Neutrophil (primary cell): ENCODE data around the gene TTC24.
A peak's percentile ranks its signal among the peaks of the same experiment; 100 is the strongest.
"Not testable (repeated sequence)": the region's sequence is repeated elsewhere in the genome, so short reads cannot be mapped to it uniquely, and the experiment has no call there.

Experiments
- H3K27ac ChIP-seq: fragments of 200-600 bp; sonication (generic); 2 replicates; pipeline ENCODE4 v1.5.1; 2016; ENCODE audit warnings: mild to moderate bottlenecking, moderate library complexity
- H3K27me3 ChIP-seq: fragments of 200-600 bp; sonication (generic); 2 replicates; pipeline ENCODE4 v1.6.0; 2016; ENCODE audit warnings: mild to moderate bottlenecking
- H3K36me3 ChIP-seq: fragments of 200-600 bp; sonication (generic); 2 replicates; pipeline ENCODE4 v1.5.1; 2017
- H3K4me1 ChIP-seq, 2 experiments: fragments of 200-600 bp in 1 of 2; sonication (generic) in 1 of 2; 1 replicate in 1 of 2; 2 replicates in 1 of 2; pipeline versions ENCODE4 v1.5.1 to v1.6.1; 2013 to 2016; ENCODE audit warnings: low read depth in 1 of 2, low read length in 1 of 2, mild to moderate bottlenecking in 1 of 2, moderate library complexity in 1 of 2; ENCODE audit not compliant: control insufficient read depth in 1 of 2, insufficient read depth in 1 of 2
- H3K4me3 ChIP-seq, 2 experiments: fragments of 200-600 bp in 1 of 2; sonication (generic) in 1 of 2; 1 replicate in 1 of 2; 2 replicates in 1 of 2; pipeline ENCODE4 v1.5.1; 2013 to 2016; ENCODE audit warnings: low read depth in 1 of 2, low read length in 1 of 2, mild to moderate bottlenecking in 1 of 2, moderate library complexity in 1 of 2
- H3K9me3 ChIP-seq: fragments of 200-600 bp; sonication (generic); 2 replicates; pipeline ENCODE4 v1.5.1; 2016
- CTCF ChIP-seq: fragments of 200-600 bp; sonication (generic); IDR thresholded peaks from 2 replicates; pipeline ENCODE4 v1.5.1; 2016; ENCODE audit warnings: antibody characterized with exemption

Gene TTC24

GRCh38 chr1:156550346-156550745 is 29.2 kb upstream of the TTC24 start:
- Histone ChIP-seq H3K27ac (no peak overlapping the region), H3K4me3 (no peak overlapping the region), H3K27me3 (no peaks in the 10 kb centered on the region), H3K36me3 (peaks cover 77% of the 10 kb centered on the region), H3K9me3 (no peaks in the 10 kb centered on the region), H3K4me1 (peaks cover 0 to 2% of the 10 kb centered on the region in 2 experiments)
- no peak for TF ChIP-seq CTCF

GRCh38 chr1:156551066-156551643 is 28.4 kb upstream of the TTC24 start:
- Histone ChIP-seq H3K4me3 (no peak overlapping the region), H3K4me1 (peaks cover 0 to 2% of the 10 kb centered on the region in 2 experiments), H3K36me3 (peaks cover 77% of the 10 kb centered on the region), H3K27me3 (no peaks in the 10 kb centered on the region), H3K27ac (no peak overlapping the region), H3K9me3 (no peaks in the 10 kb centered on the region)
- no peak for TF ChIP-seq CTCF

GRCh38 chr1:156551869-156552268 is 27.7 kb upstream of the TTC24 start:
- Histone ChIP-seq H3K4me3 (no peak overlapping the region), H3K36me3 (peaks cover 76% of the 10 kb centered on the region), H3K27me3 (no peaks in the 10 kb centered on the region), H3K27ac (no peak overlapping the region), H3K4me1 (peaks cover 0 to 2% of the 10 kb centered on the region in 2 experiments), H3K9me3 (no peaks in the 10 kb centered on the region)
- no peak for TF ChIP-seq CTCF

- no peaks in the 10 kb centered on the region for H3K27me3 ChIP-seq
- no peak overlapping the region for H3K27ac ChIP-seq
- peaks cover 0 to 2% of the 10 kb centered on the region in 2 experiments for H3K4me1 ChIP-seq
- H3K4me3 ChIP-seq = no peak overlapping the region
- peaks cover 69% of the 10 kb centered on the region for H3K36me3 ChIP-seq
- no peaks in the 10 kb centered on the region for H3K9me3 ChIP-seq
- no peak for TF ChIP-seq CTCF
Observed at GRCh38 chr1:156552518-156552917, 27.0 kb upstream of the TTC24 start.

GRCh38 chr1:156552937-156553336 is 26.6 kb upstream of the TTC24 start:
- Histone ChIP-seq H3K27ac (peak overlapping the region; percentile 31), H3K36me3 (peaks cover 65% of the 10 kb centered on the region)
- H3K4me3 ChIP-seq, H3K27me3 ChIP-seq, H3K4me1 ChIP-seq, H3K9me3 ChIP-seq: not testable (repeated sequence)

GRCh38 chr1:156553860-156554485 is 25.6 kb upstream of the TTC24 start:
- H3K9me3 ChIP-seq = no peaks in the 10 kb centered on the region
- H3K27me3 ChIP-seq = no peaks in the 10 kb centered on the region
- H3K27ac ChIP-seq = no peak overlapping the region
- no peak for TF ChIP-seq CTCF
- peaks cover 0 to 2% of the 10 kb centered on the region in 2 experiments for H3K4me1 ChIP-seq
- peaks cover 55% of the 10 kb centered on the region for H3K36me3 ChIP-seq
- H3K4me3 ChIP-seq = no peak overlapping the region
